Neutrophil (primary cell): ENCODE data around the gene CREBBP.

ENCODE experiments used
- H3K27ac ChIP-seq: fragments of 200-600 bp; sonication (generic); 2 replicates; pipeline ENCODE4 v1.5.1; 2016; ENCODE audit warnings: mild to moderate bottlenecking, moderate library complexity
- H3K27me3 ChIP-seq: fragments of 200-600 bp; sonication (generic); 2 replicates; pipeline ENCODE4 v1.6.0; 2016; ENCODE audit warnings: mild to moderate bottlenecking
- H3K36me3 ChIP-seq: fragments of 200-600 bp; sonication (generic); 2 replicates; pipeline ENCODE4 v1.5.1; 2017
- H3K4me1 ChIP-seq, 2 experiments: fragments of 200-600 bp in 1 of 2; sonication (generic) in 1 of 2; 1 replicate in 1 of 2; 2 replicates in 1 of 2; pipeline versions ENCODE4 v1.5.1 to v1.6.1; 2013 to 2016; ENCODE audit warnings: low read depth in 1 of 2, low read length in 1 of 2, mild to moderate bottlenecking in 1 of 2, moderate library complexity in 1 of 2; ENCODE audit not compliant: control insufficient read depth in 1 of 2, insufficient read depth in 1 of 2
- H3K4me3 ChIP-seq, 2 experiments: fragments of 200-600 bp in 1 of 2; sonication (generic) in 1 of 2; 1 replicate in 1 of 2; 2 replicates in 1 of 2; pipeline ENCODE4 v1.5.1; 2013 to 2016; ENCODE audit warnings: low read depth in 1 of 2, low read length in 1 of 2, mild to moderate bottlenecking in 1 of 2, moderate library complexity in 1 of 2
- H3K9me3 ChIP-seq: fragments of 200-600 bp; sonication (generic); 2 replicates; pipeline ENCODE4 v1.5.1; 2016
- TF ChIP-seq, protein P1 (sequence below): fragments of 200-600 bp; sonication (generic); IDR thresholded peaks from 2 replicates; pipeline ENCODE4 v1.5.1; 2016; ENCODE audit warnings: antibody characterized with exemption

Gene CREBBP

DNA sequence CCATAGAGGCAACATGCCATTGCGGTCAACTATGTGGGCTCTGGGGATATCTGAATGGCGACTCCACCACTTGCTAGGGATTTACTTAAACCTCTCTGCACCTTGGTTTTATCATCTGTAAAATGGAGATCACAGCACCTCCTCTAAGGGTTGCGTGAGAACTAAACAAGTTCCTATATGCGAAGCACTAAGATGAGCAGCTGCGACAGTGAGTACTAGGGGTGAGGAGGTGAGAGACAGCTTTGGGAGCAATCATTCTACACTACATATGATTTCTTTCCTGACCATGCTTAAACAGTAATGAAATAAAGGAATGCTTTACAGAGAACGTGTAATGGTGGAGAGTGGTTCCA, 61.4 kb downstream of the CREBBP start:
- Histone ChIP-seq H3K4me3 (no peak overlapping the region), H3K9me3 (no peaks in the 10 kb centered on the region), H3K36me3 (peaks cover 14% of the 10 kb centered on the region), H3K27ac (no peak overlapping the region), H3K27me3 (no peaks in the 10 kb centered on the region), H3K4me1 (peaks cover 19 to 20% of the 10 kb centered on the region in 2 experiments)
- TF ChIP-seq, protein P1, sequence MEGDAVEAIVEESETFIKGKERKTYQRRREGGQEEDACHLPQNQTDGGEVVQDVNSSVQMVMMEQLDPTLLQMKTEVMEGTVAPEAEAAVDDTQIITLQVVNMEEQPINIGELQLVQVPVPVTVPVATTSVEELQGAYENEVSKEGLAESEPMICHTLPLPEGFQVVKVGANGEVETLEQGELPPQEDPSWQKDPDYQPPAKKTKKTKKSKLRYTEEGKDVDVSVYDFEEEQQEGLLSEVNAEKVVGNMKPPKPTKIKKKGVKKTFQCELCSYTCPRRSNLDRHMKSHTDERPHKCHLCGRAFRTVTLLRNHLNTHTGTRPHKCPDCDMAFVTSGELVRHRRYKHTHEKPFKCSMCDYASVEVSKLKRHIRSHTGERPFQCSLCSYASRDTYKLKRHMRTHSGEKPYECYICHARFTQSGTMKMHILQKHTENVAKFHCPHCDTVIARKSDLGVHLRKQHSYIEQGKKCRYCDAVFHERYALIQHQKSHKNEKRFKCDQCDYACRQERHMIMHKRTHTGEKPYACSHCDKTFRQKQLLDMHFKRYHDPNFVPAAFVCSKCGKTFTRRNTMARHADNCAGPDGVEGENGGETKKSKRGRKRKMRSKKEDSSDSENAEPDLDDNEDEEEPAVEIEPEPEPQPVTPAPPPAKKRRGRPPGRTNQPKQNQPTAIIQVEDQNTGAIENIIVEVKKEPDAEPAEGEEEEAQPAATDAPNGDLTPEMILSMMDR: no peak

DNA sequence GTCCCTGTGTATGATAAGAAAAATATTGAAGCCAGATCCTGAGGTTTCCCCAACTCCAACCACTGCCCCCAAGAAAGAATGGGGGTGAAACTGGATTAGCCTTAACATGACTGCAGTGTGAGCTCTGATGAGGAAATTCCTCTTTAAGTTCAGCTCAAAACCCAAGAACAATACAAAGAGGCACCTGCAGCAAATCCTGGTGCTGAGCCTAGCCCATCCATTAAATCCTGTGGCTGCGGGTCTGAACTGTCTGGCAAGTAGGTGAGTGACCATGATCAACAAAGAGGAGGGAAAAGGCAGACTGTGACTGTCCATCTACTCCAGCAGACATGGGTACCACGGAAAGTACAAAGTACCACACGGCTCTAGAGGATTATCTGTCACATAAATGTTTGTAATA, 64.2 kb downstream of the CREBBP start:
- TF ChIP-seq, protein P1: no peak
- H3K27me3 ChIP-seq: no peaks in the 10 kb centered on the region
- H3K4me3 ChIP-seq: no peak overlapping the region
- peaks cover 6% of the 10 kb centered on the region for H3K36me3 ChIP-seq
- H3K9me3 ChIP-seq: no peaks in the 10 kb centered on the region
- peak overlapping the region; percentile 9 for H3K27ac ChIP-seq
- peaks cover 7 to 8% of the 10 kb centered on the region in 2 experiments for H3K4me1 ChIP-seq

DNA sequence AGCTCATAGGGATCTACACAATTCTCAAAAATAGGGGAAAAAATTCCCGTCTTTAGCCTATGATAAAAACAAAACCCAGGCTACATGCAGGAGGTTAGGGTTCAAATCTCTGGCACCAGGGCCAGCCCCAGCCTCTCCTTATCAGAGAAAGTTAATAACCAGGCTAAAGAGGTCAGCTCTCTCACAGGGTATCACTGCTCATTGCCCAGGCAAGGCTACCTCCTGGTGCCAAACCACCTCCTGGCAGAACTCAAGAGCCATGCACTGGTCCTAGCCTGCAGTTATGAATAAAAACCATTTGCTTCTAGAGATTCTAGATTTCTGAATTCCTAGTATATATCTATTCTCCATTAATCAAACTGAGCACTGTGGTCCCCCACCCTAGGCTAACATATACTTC, 65.8 kb downstream of the CREBBP start:
- H3K4me1 ChIP-seq: peaks cover 0 to 7% of the 10 kb centered on the region in 2 experiments

DNA sequence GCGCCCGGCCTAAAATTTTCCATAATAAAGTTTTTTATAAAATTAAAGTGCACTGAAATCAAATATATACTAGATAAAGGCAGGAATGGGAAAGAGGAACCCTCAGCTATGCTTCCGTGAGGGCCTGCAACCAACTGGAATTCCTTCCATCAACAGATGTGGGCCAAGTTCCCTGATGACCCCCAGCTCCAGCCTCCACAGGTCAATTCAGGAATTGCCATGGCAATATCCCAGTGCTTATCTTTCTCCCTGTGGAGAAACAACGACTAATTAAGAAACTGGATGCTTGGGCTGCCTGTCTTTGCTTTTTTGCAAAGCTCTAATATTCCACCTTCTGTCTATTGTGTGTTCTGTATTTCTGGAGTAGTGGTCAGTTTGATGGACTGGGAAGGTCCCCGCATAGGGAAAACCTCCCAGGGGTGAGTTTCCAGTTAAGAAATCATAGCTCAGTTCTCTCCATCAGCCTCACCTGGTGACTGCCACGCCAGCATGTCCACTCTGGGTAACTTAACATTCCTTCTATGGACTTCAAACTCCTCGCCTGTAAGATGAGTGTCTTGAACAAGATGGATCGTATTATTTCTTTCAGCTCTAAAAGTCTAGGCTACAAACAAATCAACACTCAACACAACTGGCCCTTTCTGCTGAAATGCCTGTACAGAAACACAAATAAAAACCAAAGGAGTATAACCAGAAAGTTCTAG, 67.9 kb downstream of the CREBBP start:
- no peaks in the 10 kb centered on the region for H3K4me1 ChIP-seq
- peak overlapping the region; percentile 14 for H3K27ac ChIP-seq
- no peaks in the 10 kb centered on the region for H3K9me3 ChIP-seq
- no peak overlapping the region for H3K4me3 ChIP-seq
- TF ChIP-seq, protein P1: no peak
- peaks cover 28% of the 10 kb centered on the region for H3K36me3 ChIP-seq
- H3K27me3 ChIP-seq: no peaks in the 10 kb centered on the region

More for the DNA sequence above, 65.8 kb downstream of the CREBBP start:
- no peaks in the 10 kb centered on the region for H3K27me3 ChIP-seq
- H3K9me3 ChIP-seq: no peaks in the 10 kb centered on the region
- H3K27ac ChIP-seq: no peak overlapping the region
- peaks cover 8% of the 10 kb centered on the region for H3K36me3 ChIP-seq
- TF ChIP-seq, protein P1: no peak
- no peak overlapping the region for H3K4me3 ChIP-seq

DNA sequence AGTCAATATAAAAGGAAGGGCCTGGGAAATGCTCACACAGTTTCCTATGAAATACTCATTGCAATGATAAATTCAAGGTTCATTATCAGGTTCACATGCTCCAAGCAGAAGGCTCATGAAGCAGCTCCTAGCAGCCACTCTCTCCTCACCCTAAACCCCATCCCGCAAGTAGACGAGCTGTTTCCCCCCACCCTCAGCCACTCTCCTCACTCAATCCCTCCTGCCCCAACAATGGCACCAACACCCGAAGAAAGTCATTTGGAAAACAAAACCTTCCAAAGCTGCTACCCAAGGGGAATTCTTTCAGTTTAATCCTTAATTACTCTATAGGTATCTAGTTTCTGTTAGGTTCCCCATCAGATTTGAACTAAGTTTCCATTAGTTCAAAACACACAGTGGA, 69.7 kb downstream of the CREBBP start:
- Histone ChIP-seq H3K27me3 (no peaks in the 10 kb centered on the region), H3K27ac (no peak overlapping the region), H3K36me3 (peaks cover 29% of the 10 kb centered on the region), H3K4me3 (no peak overlapping the region), H3K4me1 (peaks cover 0 to 11% of the 10 kb centered on the region in 2 experiments), H3K9me3 (no peaks in the 10 kb centered on the region)
- TF ChIP-seq, protein P1: no peak
